ENCODE data around the gene SEMA4B. TPM values are rescaled to one million over a fixed set of nuclear protein-coding genes. Genes with fewer than 3 reads are reported as not detected.

The SEMA4B gene
- total RNA-seq, 1 experiment from 2014 or later: 32.5 TPM

- no CpG with 5 or more reads among the region's 6 CpGs for WGBS (ENCODE audit: extremely low coverage, insufficient read length, low lambda C conversion rate)
- no peak overlapping the region for H3K4ac ChIP-seq (ENCODE audit: low read depth, low read length)
- H2AFZ ChIP-seq (ENCODE audit: low read length): no peak overlapping the region
- TF ChIP-seq CTCF (conservative IDR thresholded peaks at IDR 0.05): no peak
- H3K27ac ChIP-seq (ENCODE audit: insufficient read length, low read depth, low read length): no peak overlapping the region
- H2AK5ac ChIP-seq (ENCODE audit: insufficient read length, low read length): no peak overlapping the region
- H2BK20ac ChIP-seq (ENCODE audit: low read depth, low read length, poor library complexity, severe bottlenecking): no peak overlapping the region
- peaks cover 7% of the 10 kb centered on the region; the same call in 1 of the 2 replicates for H3K4me1 ChIP-seq (ENCODE audit: insufficient read depth, low read length)
- H4K8ac ChIP-seq (replicated peaks; ENCODE audit: insufficient read length, low read depth, low read length): no peak overlapping the region
- peaks cover 25 to 26% of the 10 kb centered on the region in 2 experiments for H3K4me1 Mint-ChIP-seq
- H3T11ph ChIP-seq (ENCODE audit: low read length): no peak overlapping the region
- no peaks in the 10 kb centered on the region for H3K9me3 ChIP-seq (ENCODE audit: control insufficient read depth, low read depth, low read length)
- no peak for DNase-seq
- H3K4me3 Mint-ChIP-seq: no peak overlapping the region
- no peak overlapping the region for H4K91ac ChIP-seq (ENCODE audit: insufficient read length, low read depth, low read length)
- no peak overlapping the region for H3K23ac ChIP-seq (ENCODE audit: insufficient read length, low read depth, low read length)
- no peaks in the 10 kb centered on the region for H3K9me3 Mint-ChIP-seq
- no peak overlapping the region for H3K27ac Mint-ChIP-seq
- no peak overlapping the region for H3K18ac ChIP-seq (ENCODE audit: insufficient read length, low read depth, low read length)
- H4K5ac ChIP-seq (ENCODE audit: insufficient read length, low read depth, low read length): no peak overlapping the region
- no peak overlapping the region for H2BK120ac ChIP-seq (ENCODE audit: low read depth, low read length, poor library complexity, severe bottlenecking)
- no peaks in the 10 kb centered on the region; a peak in 1 of 7 replicates for H3K36me3 Mint-ChIP-seq (ENCODE audit: insufficient read depth in 1 of 3, low read depth in 3 of 3)
- no peak overlapping the region for H3K4me2 ChIP-seq (ENCODE audit: insufficient read depth, insufficient read length, low read length)
- H3K27me3 ChIP-seq (ENCODE audit: insufficient read depth, low read length): no peaks in the 10 kb centered on the region
- H4K20me1 ChIP-seq (ENCODE audit: control insufficient read depth, insufficient read depth, insufficient read length): no peaks in the 10 kb centered on the region
- no peaks in the 10 kb centered on the region for H3K23me2 ChIP-seq (ENCODE audit: insufficient read length, low read depth, low read length, poor library complexity, severe bottlenecking)
- peaks cover 16% of the 10 kb centered on the region for H3K27me3 Mint-ChIP-seq (ENCODE audit: low read depth)
- no peaks in the 10 kb centered on the region for H3K79me2 ChIP-seq (ENCODE audit: insufficient read depth, low read length)
- no peak overlapping the region for H2BK15ac ChIP-seq (ENCODE audit: low read depth, low read length)
- no peaks in the 10 kb centered on the region for H3K79me1 ChIP-seq (ENCODE audit: insufficient read depth, low read depth, low read length, poor library complexity, severe bottlenecking)
- H2BK12ac ChIP-seq (ENCODE audit: insufficient read length, low read depth, low read length): no peak overlapping the region
- no peak overlapping the region for H3K14ac ChIP-seq (ENCODE audit: insufficient read depth, low read length)
- no peak overlapping the region for H3K9ac ChIP-seq (ENCODE audit: extremely low read depth, insufficient read length, low read length)
- no peak overlapping the region for H2BK5ac ChIP-seq (ENCODE audit: insufficient read length, low read length)
- H3K56ac ChIP-seq (ENCODE audit: insufficient read length, low read depth, low read length): no peak overlapping the region
These were observed 47.5 kb upstream of the SEMA4B start for GRCh38 chr15:90153658-90154057.

Data from H9 (cell line).